HepG2 (cell line): Measurements from ENCODE around the gene RAP1GAP2. TPM values are rescaled to one million over a fixed set of nuclear protein-coding genes. Genes with fewer than 3 reads are reported as not detected.

ENCODE experiments used
- ATAC-seq: fragments of 200-7000 bp; cut with Tn5 transposase; 3 replicates; pipeline ENCODE4 v1.9.1; 2020; ENCODE audit warnings: mild to moderate bottlenecking, moderate library complexity
- BruUV-seq: library from RNA; stranded (reverse); fragments of 400-500 nt; replicated peaks from 2 replicates; lab custom pipeline; 2021; lab: Mats Ljungman, UMichigan
- CTCF ChIA-PET: fragments of 300-600 bp; formaldehyde crosslinking; extraction: SDS; loops from one replicate; lab custom pipeline; 2021; ENCODE audit warnings: low total read pairs, inconsistent platforms, low intra/inter-chr PET ratio; lab: Yijun Ruan, JAX
- POLR2A ChIA-PET: fragments of 350-600 bp; sonication (Branson Sonifier 250); formaldehyde crosslinking; loops from one replicate; lab custom pipeline; 2020; ENCODE audit warnings: antibody characterized with exemption, inconsistent platforms; lab: Yijun Ruan, JAX
- DNase-seq: peaks from one replicate; pipeline ENCODE4 v3.0.0-alpha.2; 2015; ENCODE audit warnings: low spot score
- FAIRE-seq: peaks from 3 replicates; lab custom pipeline; 2011; peaks lifted over from hg19 to GRCh38; lab: Jason Lieb, UNC
- H2AFZ ChIP-seq: one replicate; pipeline ENCODE4 v1.6.1; 2011; ENCODE audit warnings: low read length, inconsistent platforms
- H3K27ac ChIP-seq: fragments of 300-600 bp; 3 replicates; pipeline ENCODE4 v1.8.0; 2011; ENCODE audit warnings: mixed run types, mild to moderate bottlenecking, mixed read lengths, low read length, inconsistent platforms; ENCODE audit not compliant: insufficient read depth; ENCODE audit errors: extremely low read length
- H3K27me3 ChIP-seq, 2 experiments: fragments of 200-600 bp in 1 of 2; 2 replicates in 1 of 2; 3 replicates in 1 of 2; pipeline versions ENCODE4 v1.6.0 to v1.8.0; 2011; ENCODE audit warnings: low read length in 2 of 2, mild to moderate bottlenecking in 2 of 2, moderate library complexity in 2 of 2, inconsistent platforms in 1 of 2; ENCODE audit not compliant: insufficient read depth in 2 of 2, control insufficient read depth in 1 of 2
- H3K36me3 ChIP-seq, 2 experiments: fragments of 200-600 bp in 1 of 2; replicated peaks in 1 of 2; 2 replicates in 1 of 2; 3 replicates in 1 of 2; pipeline versions ENCODE4 v1.5.1 to v1.8.0; 2011; ENCODE audit warnings: low read length in 2 of 2, inconsistent platforms in 1 of 2; ENCODE audit not compliant: insufficient read depth in 2 of 2, control insufficient read depth in 1 of 2
- H3K4me1 ChIP-seq: 2 replicates; pipeline ENCODE4 v1.5.1; 2012; ENCODE audit warnings: low read length, inconsistent platforms; ENCODE audit not compliant: insufficient read depth
- H3K4me2 ChIP-seq: 2 replicates; pipeline ENCODE4 v1.6.0; 2011; ENCODE audit warnings: low read depth, low read length, inconsistent platforms
- H3K4me3 ChIP-seq, 3 experiments: fragments of 200-600 bp in 1 of 3; sonication (generic), shearing (Covaris generic) in 1 of 3; replicated peaks in 1 of 3; 2 replicates each; pipeline ENCODE4 v1.5.1; 2011 to 2016; ENCODE audit warnings: low read length in 3 of 3, inconsistent platforms in 2 of 3, low read depth in 2 of 3, mild to moderate bottlenecking in 2 of 3, control low read depth in 1 of 3, mixed read lengths in 1 of 3; ENCODE audit not compliant: insufficient read depth in 1 of 3
- H3K79me2 ChIP-seq: one replicate; pipeline ENCODE4 v1.6.1; 2011; ENCODE audit warnings: low read length, inconsistent platforms; ENCODE audit not compliant: insufficient read depth
- H3K9ac ChIP-seq: 2 replicates; pipeline ENCODE4 v1.6.0; 2011; ENCODE audit warnings: mild to moderate bottlenecking, low read depth, low read length, inconsistent platforms; ENCODE audit not compliant: insufficient read depth
- H3K9me3 ChIP-seq: 2 replicates; pipeline ENCODE4 v1.5.1; 2012; ENCODE audit warnings: mild to moderate bottlenecking, low read length
- H4K20me1 ChIP-seq: 2 replicates; pipeline ENCODE4 v1.6.0; 2011; ENCODE audit warnings: inconsistent platforms, mild to moderate bottlenecking, low read length, moderate library complexity; ENCODE audit not compliant: insufficient read depth
- CEBPG ChIP-seq: IDR thresholded peaks from 2 replicates; pipeline ENCODE4 v1.6.1; 2016
- EZH2 ChIP-seq: conservative IDR thresholded peaks from 2 replicates; pipeline ENCODE4 v1.6.1; 2012; ENCODE audit warnings: mild to moderate bottlenecking, low read depth, low read length, moderate library complexity
- GABPB1 ChIP-seq: IDR thresholded peaks from 2 replicates; pipeline ENCODE4 v1.6.1; 2016; ENCODE audit warnings: mild to moderate bottlenecking, missing genetic modification reagents, moderate library complexity, missing compliant biosample characterization
- HNRNPL ChIP-seq: fragments of 200-400 bp; formaldehyde crosslinking; IDR thresholded peaks from 2 replicates; pipeline ENCODE4 v1.6.1; 2017; ENCODE audit warnings: mild to moderate bottlenecking, low read depth, low read length
- MATR3 ChIP-seq: sonication (generic); formaldehyde crosslinking; IDR thresholded peaks from 2 replicates; pipeline ENCODE4 v1.4.0; 2020; ENCODE audit warnings: missing genetic modification reagents
- MEIS1 ChIP-seq: sonication (generic); formaldehyde crosslinking; IDR thresholded peaks from 2 replicates; pipeline ENCODE4 v1.9.0; 2021; ENCODE audit warnings: mild to moderate bottlenecking, missing genetic modification reagents, moderate library complexity, borderline replicate concordance
- MXI1 ChIP-seq: IDR thresholded peaks from 3 replicates; pipeline ENCODE4 v1.6.1; 2012; ENCODE audit warnings: low read depth, low read length, inconsistent platforms, borderline replicate concordance
- NR2F6 ChIP-seq, 2 experiments: IDR thresholded peaks; 2 replicates each; pipeline ENCODE4 v1.6.1; 2016; ENCODE audit warnings: antibody characterized with exemption in 1 of 2, mild to moderate bottlenecking in 1 of 2
- SALL1 ChIP-seq: sonication (generic); formaldehyde crosslinking; IDR thresholded peaks from 2 replicates; pipeline ENCODE4 v1.8.0; 2022; ENCODE audit warnings: mild to moderate bottlenecking, missing genetic modification reagents
- ZNF205 ChIP-seq: IDR thresholded peaks from 2 replicates; pipeline ENCODE4 v1.6.1; 2018; ENCODE audit warnings: missing biosample characterization, missing genetic modification reagents
- ZSCAN21 ChIP-seq: sonication (generic); formaldehyde crosslinking; IDR thresholded peaks from 2 replicates; pipeline ENCODE4 v1.8.0; 2022; ENCODE audit warnings: mild to moderate bottlenecking, missing genetic modification reagents, moderate library complexity, borderline replicate concordance
- ZSCAN29 ChIP-seq: sonication (generic); formaldehyde crosslinking; conservative IDR thresholded peaks from 2 replicates; pipeline ENCODE4 v1.4.0; 2020; ENCODE audit warnings: mild to moderate bottlenecking, missing genetic modification reagents
- WGBS: methylation state at CpG from one replicate; pipeline ENCODE4 v1.1.6; 2017; ENCODE audit warnings: low lambda C conversion rate; 5-methylcytosine and 5-hydroxymethylcytosine counted together
- in situ Hi-C: cut with HindIII; loops from 2 replicates; pipeline ENCODE4 v1.10.0; 2017; ENCODE audit warnings: low pct_unique_long_range_greater_than_20kb; ENCODE audit not compliant: extremely low pct_ligation_motif_present
- intact Hi-C: fragments of 100-400 bp; cut with micrococcal nuclease; formaldehyde crosslinking; loops from one replicate; pipeline ENCODE4 v1.10.0; 2022; ENCODE audit not compliant: unreplicated experiment
- polyA plus RNA-seq, 8 experiments: library from polyadenylated mRNA; depleted of rRNA in 3 of 8; stranded (reverse) in 7 of 8; unstranded in 1 of 8; fragments of >200 nt; fragmentation: Illumina TruSeq in 4 of 8; extraction: Trizol in 4 of 8; gene quantifications; 2 replicates each; pipeline versions ENCODE4 v1.2.1 to v1.2.3, GENCODE V29; 2011 to 2016; ENCODE audit warnings: low read depth in 4 of 8, missing spikeins in 1 of 8, mixed read lengths in 1 of 8; ENCODE audit not compliant: insufficient read depth in 1 of 8
- total RNA-seq, 5 experiments: library from RNA; depleted of rRNA; stranded (reverse); fragments of >200 nt; fragmentation: Illumina TruSeq; extraction: Trizol; gene quantifications; 2 replicates each; pipeline ENCODE4 v1.2.3, GENCODE V29; 2016; ENCODE audit warnings: low read depth in 1 of 5
- TF ChIP-seq, protein P1 (sequence below): sonication (generic); formaldehyde crosslinking; IDR thresholded peaks from 2 replicates; pipeline ENCODE4 v1.9.0; 2021; ENCODE audit warnings: missing genetic modification reagents, mild to moderate bottlenecking, borderline replicate concordance
- TF ChIP-seq, protein P2 (sequence below): sonication (generic); formaldehyde crosslinking; IDR thresholded peaks from 2 replicates; pipeline ENCODE4 v1.4.0; 2020; ENCODE audit warnings: missing genetic modification reagents

Gene RAP1GAP2
- total and polyA plus RNA-seq, 2 of the 13 experiments (the other 11 are each of a cell fraction or from before 2014, with no cell fraction given): 10.9 to 12.0 TPM

DNA sequence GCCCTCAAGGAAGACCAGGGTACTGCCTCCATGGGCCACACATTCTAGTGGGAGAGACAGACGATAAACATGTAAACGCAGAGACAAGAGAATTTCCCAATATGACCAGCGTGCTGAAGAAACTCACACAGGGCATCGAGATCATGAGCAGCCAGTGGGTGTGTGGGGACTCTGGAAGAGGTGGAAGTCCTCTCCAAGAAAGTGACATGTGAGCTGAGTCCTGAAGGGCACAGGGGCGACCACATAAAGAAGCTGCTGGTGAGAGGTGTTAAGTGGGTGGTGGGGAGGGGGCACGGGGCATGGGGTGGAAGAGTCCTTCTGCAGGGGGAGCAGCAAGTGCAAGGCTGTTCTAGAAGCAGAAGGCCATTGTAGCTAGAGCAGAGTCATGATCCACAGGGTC lies 21.0 kb upstream of the RAP1GAP2 start:
- DNase-seq (no peak), FAIRE-seq (no peak), ATAC-seq (no peak)
- Histone ChIP-seq H3K9ac (no peak overlapping the region), H3K9me3 (no peaks in the 10 kb centered on the region), H3K4me2 (no peak overlapping the region), H2AFZ (no peak overlapping the region), H3K4me3 (no peak overlapping the region), H3K27me3 (peaks cover 2 to 18% of the 10 kb centered on the region in 2 experiments; a peak in 2 of 5 replicates), H3K4me1 (peaks cover 16% of the 10 kb centered on the region; the same call in 1 of the 2 replicates), H3K27ac (no peak overlapping the region), H4K20me1 (no peaks in the 10 kb centered on the region), H3K79me2 (no peaks in the 10 kb centered on the region), H3K36me3 (no peaks in the 10 kb centered on the region)
- TF ChIP-seq HNRNPL (no peak), CEBPG (CRISPR knock-in tag) (no peak)
- ChIA-PET POLR2A (no interaction called here), CTCF (no interaction called here)
- intact Hi-C loops (no loop called here), in situ Hi-C loops (no loop called here)
- 27% methylated on average over 6 of the region's 6 CpGs for WGBS
- BruUV-seq: no TSS peak

DNA sequence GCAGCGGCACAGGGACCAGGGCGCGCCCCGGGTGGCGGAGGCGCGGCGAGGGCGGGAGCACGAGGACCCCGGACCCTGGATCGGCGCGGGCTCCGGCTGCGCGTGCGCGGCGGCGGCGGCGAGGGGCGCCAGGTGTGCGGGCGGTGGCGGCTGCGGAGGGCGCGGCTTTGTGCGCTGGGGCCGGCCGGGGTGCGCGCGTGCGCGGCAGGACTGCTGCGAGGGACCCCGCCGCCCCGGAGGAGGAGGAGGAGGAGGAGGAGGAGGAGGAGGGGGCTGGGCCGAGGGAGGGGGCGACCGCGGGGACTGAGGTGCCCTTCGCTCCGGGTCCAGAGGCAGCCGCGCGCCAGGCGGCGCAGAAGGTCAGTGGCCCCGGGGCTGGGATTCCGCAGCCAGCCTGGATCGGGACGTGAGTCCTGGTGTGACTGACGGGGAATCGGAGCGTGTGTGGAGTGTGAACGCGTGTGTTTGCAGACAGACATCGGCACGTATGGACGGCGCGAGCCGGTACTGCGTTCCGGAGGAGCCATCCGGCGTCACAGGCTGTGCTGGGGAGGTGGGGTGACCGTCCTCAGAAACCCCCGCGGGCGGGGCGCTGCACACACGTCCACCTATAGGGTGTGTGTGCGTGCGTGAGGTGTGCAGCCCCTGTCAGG lies 19.5 kb upstream of the RAP1GAP2 start:
- peaks cover 9% of the 10 kb centered on the region; the same call in 1 of the 2 replicates for H3K4me1 ChIP-seq
- no peaks in the 10 kb centered on the region for H4K20me1 ChIP-seq
- H3K27me3 ChIP-seq: peaks cover 0 to 14% of the 10 kb centered on the region in 2 experiments; a peak in 2 of 5 replicates
- ATAC-seq (peak; percentile 83), FAIRE-seq (no peak), DNase-seq (peak; percentile 34)
- no peaks in the 10 kb centered on the region for H3K36me3 ChIP-seq
- peak overlapping the region; percentile 30; the same call in 1 of the 2 replicates for H3K9ac ChIP-seq
- peak overlapping the region; percentile 34 to 86 (median 72); a peak in 5 of 6 replicates for H3K4me3 ChIP-seq
- no peaks in the 10 kb centered on the region for H3K79me2 ChIP-seq
- WGBS: 0% methylated on average over 5 of the region's 80 CpGs
- no TSS peak for BruUV-seq
- ChIA-PET POLR2A (no interaction called here), CTCF (interaction anchor here (1.3 kb wide), 1 partner anchor 9 kb away, joined by 3 read pairs; no protein-coding TSS in a partner anchor)
- in situ Hi-C loops (no loop called here), intact Hi-C loops (no loop called here)
- H3K4me2 ChIP-seq: peak overlapping the region; percentile 98
- H2AFZ ChIP-seq: no peak overlapping the region
- H3K27ac ChIP-seq: peak overlapping the region; percentile 25
- H3K9me3 ChIP-seq: no peaks in the 10 kb centered on the region
- TF ChIP-seq ZSCAN29: 0 out of 2 replicates have a peak, but pooled peaks have one; percentile 29
- peak; percentile 47; the same call in 1 of the 2 replicates for TF ChIP-seq GABPB1 (CRISPR knock-in tag)
- TF ChIP-seq SALL1 (CRISPR knock-in tag): peak; percentile 34; the same call in 1 of the 2 replicates
- no peak for TF ChIP-seq MXI1
- TF ChIP-seq EZH2: no peak
- TF ChIP-seq, protein P1, sequence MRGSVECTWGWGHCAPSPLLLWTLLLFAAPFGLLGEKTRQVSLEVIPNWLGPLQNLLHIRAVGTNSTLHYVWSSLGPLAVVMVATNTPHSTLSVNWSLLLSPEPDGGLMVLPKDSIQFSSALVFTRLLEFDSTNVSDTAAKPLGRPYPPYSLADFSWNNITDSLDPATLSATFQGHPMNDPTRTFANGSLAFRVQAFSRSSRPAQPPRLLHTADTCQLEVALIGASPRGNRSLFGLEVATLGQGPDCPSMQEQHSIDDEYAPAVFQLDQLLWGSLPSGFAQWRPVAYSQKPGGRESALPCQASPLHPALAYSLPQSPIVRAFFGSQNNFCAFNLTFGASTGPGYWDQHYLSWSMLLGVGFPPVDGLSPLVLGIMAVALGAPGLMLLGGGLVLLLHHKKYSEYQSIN (CRISPR knock-in tag): no peak
- TF ChIP-seq MATR3: no peak
- TF ChIP-seq, protein P2, sequence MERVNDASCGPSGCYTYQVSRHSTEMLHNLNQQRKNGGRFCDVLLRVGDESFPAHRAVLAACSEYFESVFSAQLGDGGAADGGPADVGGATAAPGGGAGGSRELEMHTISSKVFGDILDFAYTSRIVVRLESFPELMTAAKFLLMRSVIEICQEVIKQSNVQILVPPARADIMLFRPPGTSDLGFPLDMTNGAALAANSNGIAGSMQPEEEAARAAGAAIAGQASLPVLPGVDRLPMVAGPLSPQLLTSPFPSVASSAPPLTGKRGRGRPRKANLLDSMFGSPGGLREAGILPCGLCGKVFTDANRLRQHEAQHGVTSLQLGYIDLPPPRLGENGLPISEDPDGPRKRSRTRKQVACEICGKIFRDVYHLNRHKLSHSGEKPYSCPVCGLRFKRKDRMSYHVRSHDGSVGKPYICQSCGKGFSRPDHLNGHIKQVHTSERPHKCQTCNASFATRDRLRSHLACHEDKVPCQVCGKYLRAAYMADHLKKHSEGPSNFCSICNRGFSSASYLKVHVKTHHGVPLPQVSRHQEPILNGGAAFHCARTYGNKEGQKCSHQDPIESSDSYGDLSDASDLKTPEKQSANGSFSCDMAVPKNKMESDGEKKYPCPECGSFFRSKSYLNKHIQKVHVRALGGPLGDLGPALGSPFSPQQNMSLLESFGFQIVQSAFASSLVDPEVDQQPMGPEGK (CRISPR knock-in tag): peak; percentile 56
- TF ChIP-seq MEIS1 (CRISPR knock-in tag): no peak; the same call in 1 of the 2 replicates
- TF ChIP-seq NR2F6 (IDR thresholded peaks at IDR 0.05): no peak
- TF ChIP-seq NR2F6 (CRISPR knock-in tag; IDR thresholded peaks at IDR 0.05): peak; percentile 54; the same call in 1 of the 2 replicates
- TF ChIP-seq ZNF205: no peak
- peak; percentile 23; the same call in 1 of the 2 replicates for TF ChIP-seq ZSCAN21 (CRISPR knock-in tag)
